H9 (cell line): ENCODE data around the gene CR1L. TPM values are rescaled to one million over a fixed set of nuclear protein-coding genes. Genes with fewer than 3 reads are reported as not detected.

Source experiments
- DNase-seq: peaks from one replicate; pipeline ENCODE4 v3.0.0-alpha.2; 2017
- H2AFZ ChIP-seq: one replicate; pipeline ENCODE4 v1.6.1; 2013; ENCODE audit warnings: mild to moderate bottlenecking, low read length, control low read depth, moderate library complexity
- H2AK5ac ChIP-seq: 2 replicates; pipeline ENCODE4 v1.6.1; 2013; ENCODE audit warnings: low read length, control low read depth, mixed read lengths; ENCODE audit not compliant: insufficient read length
- H2BK120ac ChIP-seq: one replicate; pipeline ENCODE4 v1.6.1; 2013; ENCODE audit warnings: low read depth, mild to moderate bottlenecking, low read length, control low read depth, inconsistent platforms; ENCODE audit not compliant: poor library complexity, severe bottlenecking
- H2BK12ac ChIP-seq: 2 replicates; pipeline ENCODE4 v1.6.1; 2013; ENCODE audit warnings: low read length, control low read depth, mixed read lengths, low read depth; ENCODE audit not compliant: insufficient read length
- H2BK15ac ChIP-seq: 2 replicates; pipeline ENCODE4 v1.6.1; 2013; ENCODE audit warnings: low read depth, low read length, control low read depth
- H2BK20ac ChIP-seq: one replicate; pipeline ENCODE4 v1.6.1; 2013; ENCODE audit warnings: low read depth, mild to moderate bottlenecking, low read length, control low read depth, inconsistent platforms; ENCODE audit not compliant: poor library complexity, severe bottlenecking
- H2BK5ac ChIP-seq: 2 replicates; pipeline ENCODE4 v1.6.1; 2013; ENCODE audit warnings: low read length, control low read depth, mixed read lengths; ENCODE audit not compliant: insufficient read length
- H3K14ac ChIP-seq: 2 replicates; pipeline ENCODE4 v1.6.1; 2013; ENCODE audit warnings: low read length, control low read depth; ENCODE audit not compliant: insufficient read depth
- H3K18ac ChIP-seq: 2 replicates; pipeline ENCODE4 v1.6.1; 2013; ENCODE audit warnings: low read depth, mild to moderate bottlenecking, mixed read lengths, low read length, control low read depth; ENCODE audit not compliant: insufficient read length
- H3K23ac ChIP-seq: 2 replicates; pipeline ENCODE4 v1.6.1; 2013; ENCODE audit warnings: low read length, control low read depth, mixed read lengths, low read depth; ENCODE audit not compliant: insufficient read length
- H3K23me2 ChIP-seq: 2 replicates; pipeline ENCODE4 v1.6.1; 2013; ENCODE audit warnings: low read depth, mild to moderate bottlenecking, mixed read lengths, low read length, control low read depth; ENCODE audit not compliant: insufficient read length, poor library complexity, severe bottlenecking
- H3K27ac ChIP-seq: 2 replicates; pipeline ENCODE4 v1.5.1; 2013; ENCODE audit warnings: low read length, control low read depth, mixed read lengths, low read depth; ENCODE audit not compliant: insufficient read length
- H3K27me3 ChIP-seq: 2 replicates; pipeline ENCODE4 v1.6.1; 2013; ENCODE audit warnings: low read length, control low read depth, inconsistent platforms; ENCODE audit not compliant: insufficient read depth
- H3K4ac ChIP-seq: 2 replicates; pipeline ENCODE4 v1.6.1; 2013; ENCODE audit warnings: low read depth, mild to moderate bottlenecking, control low read depth, inconsistent platforms, low read length, moderate library complexity
- H3K4me1 ChIP-seq: 2 replicates; pipeline ENCODE4 v1.6.1; 2013; ENCODE audit warnings: low read length, control low read depth, inconsistent platforms; ENCODE audit not compliant: insufficient read depth
- H3K4me2 ChIP-seq: 2 replicates; pipeline ENCODE4 v1.6.1; 2013; ENCODE audit warnings: low read length, control low read depth, mixed read lengths; ENCODE audit not compliant: insufficient read length, insufficient read depth
- H3K56ac ChIP-seq: 2 replicates; pipeline ENCODE4 v1.6.1; 2013; ENCODE audit warnings: low read depth, mild to moderate bottlenecking, mixed read lengths, low read length, control low read depth; ENCODE audit not compliant: insufficient read length
- H3K79me1 ChIP-seq: 2 replicates; pipeline ENCODE4 v1.6.1; 2013; ENCODE audit warnings: low read depth, mild to moderate bottlenecking, moderate library complexity, low read length, control low read depth, inconsistent platforms; ENCODE audit not compliant: insufficient read depth, poor library complexity, severe bottlenecking
- H3K79me2 ChIP-seq: 2 replicates; pipeline ENCODE4 v1.6.1; 2013; ENCODE audit warnings: low read length, control low read depth, inconsistent platforms; ENCODE audit not compliant: insufficient read depth
- H3K9ac ChIP-seq: 2 replicates; pipeline ENCODE4 v1.6.1; 2013; ENCODE audit warnings: low read length, control low read depth, mixed read lengths; ENCODE audit not compliant: insufficient read length; ENCODE audit errors: extremely low read depth
- H3K9me3 ChIP-seq: one replicate; pipeline ENCODE4 v1.6.1; 2013; ENCODE audit warnings: low read depth, low read length, inconsistent platforms; ENCODE audit not compliant: control insufficient read depth
- H3T11ph ChIP-seq: one replicate; pipeline ENCODE4 v1.6.1; 2013; ENCODE audit warnings: mild to moderate bottlenecking, low read length, control low read depth, inconsistent platforms
- H4K20me1 ChIP-seq: one replicate; pipeline ENCODE4 v1.6.1; 2013; ENCODE audit not compliant: control insufficient read depth, insufficient read length, insufficient read depth
- H4K5ac ChIP-seq: 2 replicates; pipeline ENCODE4 v1.6.1; 2013; ENCODE audit warnings: low read depth, mild to moderate bottlenecking, mixed read lengths, low read length, control low read depth; ENCODE audit not compliant: insufficient read length
- H4K8ac ChIP-seq: replicated peaks from 2 replicates; pipeline ENCODE4 v1.6.1; 2013; ENCODE audit warnings: low read length, control low read depth, mixed read lengths, low read depth; ENCODE audit not compliant: insufficient read length
- H4K91ac ChIP-seq: 2 replicates; pipeline ENCODE4 v1.6.1; 2013; ENCODE audit warnings: low read depth, mild to moderate bottlenecking, moderate library complexity, mixed read lengths, low read length, control low read depth; ENCODE audit not compliant: insufficient read length
- H3K27ac Mint-ChIP-seq, 3 experiments: 2 replicates in 2 of 3; 3 replicates in 1 of 3; pipeline ENCODE4 v1.8.0; 2020 to 2021; ENCODE audit warnings: mixed read lengths in 3 of 3, mild to moderate bottlenecking in 1 of 3, moderate library complexity in 1 of 3
- H3K27me3 Mint-ChIP-seq: 2 replicates; pipeline ENCODE4 v1.8.0; 2021; ENCODE audit warnings: low read depth, mild to moderate bottlenecking, moderate library complexity, mixed read lengths
- H3K36me3 Mint-ChIP-seq, 3 experiments: 2 replicates in 2 of 3; 3 replicates in 1 of 3; pipeline ENCODE4 v1.8.0; 2020 to 2021; ENCODE audit warnings: low read depth in 3 of 3, mixed read lengths in 3 of 3; ENCODE audit not compliant: insufficient read depth in 1 of 3
- H3K4me1 Mint-ChIP-seq, 2 experiments: 2 replicates each; pipeline ENCODE4 v1.8.0; 2020; ENCODE audit warnings: mixed read lengths in 2 of 2
- H3K4me3 Mint-ChIP-seq, 2 experiments: 2 replicates in 1 of 2; 3 replicates in 1 of 2; pipeline ENCODE4 v1.8.0; 2020 to 2021; ENCODE audit warnings: mild to moderate bottlenecking in 2 of 2, mixed read lengths in 2 of 2, moderate library complexity in 1 of 2
- H3K9me3 Mint-ChIP-seq, 2 experiments: 2 replicates in 1 of 2; 3 replicates in 1 of 2; pipeline ENCODE4 v1.8.0; 2020; ENCODE audit warnings: mild to moderate bottlenecking in 2 of 2, mixed read lengths in 2 of 2, moderate library complexity in 1 of 2
- WGBS: extraction: QIAGEN DNeasy Blood & Tissue Kit; methylation state at CpG from one replicate; pipeline ENCODE4 v1.1.7; 2013; ENCODE audit warnings: missing lambda C conversion rate, low lambda C conversion rate, mixed read lengths; ENCODE audit not compliant: insufficient read length; ENCODE audit errors: extremely low coverage; 5-methylcytosine and 5-hydroxymethylcytosine counted together
- total RNA-seq: library from RNA; stranded (reverse); gene quantifications from 2 replicates; pipeline ENCODE4 v1.2.1, GENCODE V29; 2021
- TF ChIP-seq, protein P1 (sequence below): fragments of 200-600 bp; sonication (generic); conservative IDR thresholded peaks from 3 replicates; pipeline ENCODE4 v1.8.0; 2021; ENCODE audit warnings: antibody characterized with exemption, mild to moderate bottlenecking

CR1L gene
- total RNA-seq, 1 experiment from 2014 or later, result 0.37 TPM

GRCh38 chr1:207649865-207650580 lies 5.1 kb downstream of the CR1L start:
- Histone ChIP-seq H2AFZ (no peak overlapping the region), H3K4ac (no peak overlapping the region), H4K91ac (no peak overlapping the region), H2BK20ac (no peak overlapping the region), H3K14ac (no peak overlapping the region), H4K20me1 (no peaks in the 10 kb centered on the region), H2BK120ac (no peak overlapping the region), H2BK15ac (no peak overlapping the region), H4K5ac (no peak overlapping the region), H3K4me2 (no peak overlapping the region), H3K27ac (no peak overlapping the region), H3K23ac (no peak overlapping the region), H3K79me2 (no peaks in the 10 kb centered on the region), H3K18ac (no peak overlapping the region), H3K56ac (no peak overlapping the region), H2BK5ac (no peak overlapping the region), H3K9me3 (no peaks in the 10 kb centered on the region), H3K4me1 (no peaks in the 10 kb centered on the region; the same call in 1 of the 2 replicates), H3K79me1 (no peaks in the 10 kb centered on the region), H2AK5ac (no peak overlapping the region), H3T11ph (no peak overlapping the region), H3K27me3 (no peaks in the 10 kb centered on the region), H3K9ac (no peak overlapping the region), H3K23me2 (no peaks in the 10 kb centered on the region), H4K8ac (no peak overlapping the region), H2BK12ac (no peak overlapping the region)
- no CpG with 5 or more reads among the region's 4 CpGs for WGBS
- H3K27ac Mint-ChIP-seq, result peak overlapping the region in 1 of 3 experiments; percentile 56; a peak in 3 of 7 replicates
- no peak overlapping the region for H3K4me3 Mint-ChIP-seq
- TF ChIP-seq, protein P1, sequence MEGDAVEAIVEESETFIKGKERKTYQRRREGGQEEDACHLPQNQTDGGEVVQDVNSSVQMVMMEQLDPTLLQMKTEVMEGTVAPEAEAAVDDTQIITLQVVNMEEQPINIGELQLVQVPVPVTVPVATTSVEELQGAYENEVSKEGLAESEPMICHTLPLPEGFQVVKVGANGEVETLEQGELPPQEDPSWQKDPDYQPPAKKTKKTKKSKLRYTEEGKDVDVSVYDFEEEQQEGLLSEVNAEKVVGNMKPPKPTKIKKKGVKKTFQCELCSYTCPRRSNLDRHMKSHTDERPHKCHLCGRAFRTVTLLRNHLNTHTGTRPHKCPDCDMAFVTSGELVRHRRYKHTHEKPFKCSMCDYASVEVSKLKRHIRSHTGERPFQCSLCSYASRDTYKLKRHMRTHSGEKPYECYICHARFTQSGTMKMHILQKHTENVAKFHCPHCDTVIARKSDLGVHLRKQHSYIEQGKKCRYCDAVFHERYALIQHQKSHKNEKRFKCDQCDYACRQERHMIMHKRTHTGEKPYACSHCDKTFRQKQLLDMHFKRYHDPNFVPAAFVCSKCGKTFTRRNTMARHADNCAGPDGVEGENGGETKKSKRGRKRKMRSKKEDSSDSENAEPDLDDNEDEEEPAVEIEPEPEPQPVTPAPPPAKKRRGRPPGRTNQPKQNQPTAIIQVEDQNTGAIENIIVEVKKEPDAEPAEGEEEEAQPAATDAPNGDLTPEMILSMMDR, result no peak
- H3K27me3 Mint-ChIP-seq, result no peaks in the 10 kb centered on the region
- H3K9me3 Mint-ChIP-seq, result no peaks in the 10 kb centered on the region
- DNase-seq, result no peak
- peaks cover 26 to 33% of the 10 kb centered on the region in 2 experiments for H3K4me1 Mint-ChIP-seq
- no peaks in the 10 kb centered on the region for H3K36me3 Mint-ChIP-seq
